Measurements from ENCODE around the gene PLXNA4. TPM values are rescaled to one million over a fixed set of nuclear protein-coding genes. Genes with fewer than 3 reads are reported as not detected.

PLXNA4 gene
- total RNA-seq, 2 donors from 2014 or later, result 12.2 to 27.7 TPM

GRCh38 chr7:132272763-132273371, 303.4 kb downstream of the PLXNA4 start:
- Histone ChIP-seq H3K36me3 (peaks cover 3% of the 10 kb centered on the region), H3K9me3 (no peaks in the 10 kb centered on the region), H3K27me3 (replicated peaks; ENCODE audit: insufficient read depth) (no peaks in the 10 kb centered on the region), H3K4me3 (no peak overlapping the region), H3K4me1 (ENCODE audit: control insufficient read depth in 1 of 2, low read depth in 2 of 2) (no peaks in the 10 kb centered on the region), H3K27ac (no peak overlapping the region)
- DNase-seq (ENCODE audit: low spot score) (no peak), ATAC-seq (ENCODE audit: insufficient number of reproducible peaks, low FRiP score, low read depth) (no peak)
- TF ChIP-seq CTCF (IDR thresholded peaks at IDR 0.05), result no peak

GRCh38 chr7:132270517-132270916, 305.8 kb downstream of the PLXNA4 start:
- ATAC-seq (ENCODE audit: insufficient number of reproducible peaks, low FRiP score, low read depth) (no peak), DNase-seq (ENCODE audit: low spot score) (no peak)
- no peaks in the 10 kb centered on the region for H3K9me3 ChIP-seq
- no peaks in the 10 kb centered on the region for H3K4me1 ChIP-seq (ENCODE audit: control insufficient read depth in 1 of 2, low read depth in 2 of 2)
- no peak for TF ChIP-seq CTCF (IDR thresholded peaks at IDR 0.05)
- H3K27ac ChIP-seq, result no peak overlapping the region
- no peaks in the 10 kb centered on the region for H3K27me3 ChIP-seq (replicated peaks; ENCODE audit: insufficient read depth)
- H3K36me3 ChIP-seq, result peaks cover 3% of the 10 kb centered on the region
- no peak overlapping the region for H3K4me3 ChIP-seq

GRCh38 chr7:132269718-132270117, 306.6 kb downstream of the PLXNA4 start:
- no peaks in the 10 kb centered on the region for H3K27me3 ChIP-seq (replicated peaks; ENCODE audit: insufficient read depth)
- H3K4me3 ChIP-seq, result no peak overlapping the region
- no peaks in the 10 kb centered on the region for H3K9me3 ChIP-seq
- no peaks in the 10 kb centered on the region for H3K4me1 ChIP-seq (ENCODE audit: control insufficient read depth in 1 of 2, low read depth in 2 of 2)
- no peak for DNase-seq (ENCODE audit: low spot score)
- peaks cover 3% of the 10 kb centered on the region for H3K36me3 ChIP-seq
- no peak for ATAC-seq (ENCODE audit: insufficient number of reproducible peaks, low FRiP score, low read depth)
- no peak for TF ChIP-seq CTCF (IDR thresholded peaks at IDR 0.05)
- no peak overlapping the region for H3K27ac ChIP-seq

- no peak overlapping the region for H3K4me3 ChIP-seq
- TF ChIP-seq CTCF (IDR thresholded peaks at IDR 0.05), result no peak
- H3K4me1 ChIP-seq (ENCODE audit: control insufficient read depth in 1 of 2, low read depth in 2 of 2), result peaks cover 0 to 10% of the 10 kb centered on the region in 2 donors
- no peaks in the 10 kb centered on the region for H3K27me3 ChIP-seq (replicated peaks; ENCODE audit: insufficient read depth)
- H3K36me3 ChIP-seq, result no peaks in the 10 kb centered on the region
- no peak for ATAC-seq (ENCODE audit: insufficient number of reproducible peaks, low FRiP score, low read depth)
- no peak overlapping the region for H3K27ac ChIP-seq
- no peak for DNase-seq (ENCODE audit: low spot score)
- no peaks in the 10 kb centered on the region for H3K9me3 ChIP-seq
These were observed 313.1 kb downstream of the PLXNA4 start for GRCh38 chr7:132263151-132263550.

GRCh38 chr7:132262160-132262470, 314.2 kb downstream of the PLXNA4 start:
- H3K4me3 ChIP-seq, result no peak overlapping the region
- H3K36me3 ChIP-seq, result no peaks in the 10 kb centered on the region
- H3K27me3 ChIP-seq (replicated peaks; ENCODE audit: insufficient read depth), result no peaks in the 10 kb centered on the region
- no peak for ATAC-seq (ENCODE audit: insufficient number of reproducible peaks, low FRiP score, low read depth)
- no peaks in the 10 kb centered on the region for H3K9me3 ChIP-seq
- H3K4me1 ChIP-seq (ENCODE audit: control insufficient read depth in 1 of 2, low read depth in 2 of 2), result peaks cover 0 to 20% of the 10 kb centered on the region in 2 donors
- H3K27ac ChIP-seq, result no peak overlapping the region
- no peak for TF ChIP-seq CTCF (IDR thresholded peaks at IDR 0.05)
- no peak for DNase-seq (ENCODE audit: low spot score)

Measured in thoracic aorta (tissue), 2 donors.